Small intestine (tissue), 7 donors: Measurements from ENCODE around the gene CCS. TPM values are rescaled to one million over a fixed set of nuclear protein-coding genes. Genes with fewer than 3 reads are reported as not detected.

Experiments used
- DNase-seq, 2 donors: peaks; one replicate each; pipeline versions ENCODE4 v3.0.0 to v3.0.0-alpha.2; 2013
- FAIRE-seq: peaks from 2 replicates; lab custom pipeline; 2012; peaks lifted over from hg19 to GRCh38; lab: Jason Lieb, UNC
- H3K27ac ChIP-seq, 3 donors: one replicate each; pipeline ENCODE4 v1.5.1; 2013; ENCODE audit warnings: low read length in 2 of 3, mild to moderate bottlenecking in 2 of 3, control low read depth in 1 of 3, inconsistent platforms in 1 of 3, low read depth in 1 of 3, moderate library complexity in 1 of 3
- H3K27me3 ChIP-seq, 3 donors: one replicate each; pipeline ENCODE4 v1.6.1; 2013; ENCODE audit warnings: low read length in 3 of 3, inconsistent platforms in 1 of 3; ENCODE audit not compliant: control insufficient read depth in 3 of 3, insufficient read depth in 3 of 3
- H3K36me3 ChIP-seq, 3 donors: one replicate each; pipeline ENCODE4 v1.6.1; 2013; ENCODE audit warnings: low read length in 3 of 3, inconsistent platforms in 1 of 3, low read depth in 1 of 3, mild to moderate bottlenecking in 1 of 3, moderate library complexity in 1 of 3; ENCODE audit not compliant: control insufficient read depth in 3 of 3, insufficient read depth in 2 of 3
- H3K4me1 ChIP-seq, 3 donors: one replicate each; pipeline ENCODE4 v1.6.1; 2013; ENCODE audit warnings: low read length in 2 of 3, inconsistent platforms in 1 of 3, low read depth in 1 of 3, mild to moderate bottlenecking in 1 of 3, moderate library complexity in 1 of 3; ENCODE audit not compliant: control insufficient read depth in 3 of 3, insufficient read depth in 2 of 3
- H3K4me3 ChIP-seq, 3 donors: one replicate each; pipeline ENCODE4 v1.5.1; 2013; ENCODE audit warnings: low read length in 3 of 3, control low read depth in 1 of 3, inconsistent platforms in 1 of 3, low read depth in 1 of 3, mild to moderate bottlenecking in 1 of 3, moderate library complexity in 1 of 3
- H3K9me3 ChIP-seq, 2 donors: one replicate each; pipeline ENCODE4 v1.6.1; 2013; ENCODE audit warnings: low read depth in 1 of 2, low read length in 1 of 2; ENCODE audit not compliant: control insufficient read depth in 2 of 2, insufficient read depth in 1 of 2
- WGBS, 3 donors: extraction: QIAGEN DNeasy Blood & Tissue Kit; methylation state at CpG; one replicate each; pipeline ENCODE4 v1.1.7; 2013; 5-methylcytosine and 5-hydroxymethylcytosine counted together
- polyA plus RNA-seq, 4 donors: library from polyadenylated mRNA; stranded (reverse) in 3 of 4; unstranded in 1 of 4; fragments of 200-250 nt in 3 of 4; fragments of 120-200 nt in 1 of 4; gene quantifications; one replicate each; pipeline versions ENCODE4 v1.2.1 to v1.2.3, GENCODE V29; 2013
- donor health status: healthy with polysubstance abuse.
- donor health status: control.
- donor health status: control.
- donor health status: Bipolar disorder and iron deficiency.
- donor health status: healthy.

The CCS gene
- polyA plus RNA-seq, 4 donors = 35.0 to 100.0 (median 66.6) TPM

DNA sequence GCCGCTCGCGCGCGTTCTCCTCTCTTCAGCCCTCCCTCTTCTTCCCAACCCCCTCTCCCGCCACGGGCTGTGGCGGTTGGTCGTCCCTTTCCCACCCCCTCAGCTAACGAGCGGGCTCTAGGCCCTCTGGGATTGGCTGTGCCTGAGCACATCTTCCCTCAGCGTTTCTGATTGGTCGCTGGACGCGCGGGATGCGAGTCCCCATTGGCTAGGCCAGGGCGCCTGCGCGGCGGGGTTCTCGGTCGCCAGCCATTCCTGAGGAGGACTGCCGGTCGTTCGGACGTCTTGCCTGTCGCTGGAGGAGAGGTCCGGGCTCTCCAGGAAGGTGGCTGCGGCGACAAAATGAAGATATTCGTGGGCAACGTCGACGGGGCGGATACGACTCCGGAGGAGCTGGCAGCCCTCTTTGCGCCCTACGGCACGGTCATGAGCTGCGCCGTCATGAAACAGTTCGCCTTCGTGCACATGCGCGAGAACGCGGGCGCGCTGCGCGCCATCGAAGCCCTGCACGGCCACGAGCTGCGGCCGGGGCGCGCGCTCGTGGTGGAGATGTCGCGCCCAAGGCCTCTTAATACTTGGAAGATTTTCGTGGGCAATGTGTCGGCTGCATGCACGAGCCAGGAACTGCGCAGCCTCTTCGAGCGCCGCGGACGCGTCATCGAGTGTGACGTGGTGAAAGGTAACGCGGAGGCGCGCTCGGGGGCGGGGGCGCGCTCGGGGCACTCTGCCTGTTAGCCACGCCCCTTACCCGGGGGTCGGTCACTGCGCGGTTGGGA, 23.6 kb downstream of the CCS start, which contains the start of gene RBM14:
Gene RBM14 (plus strand): TSS at position 252 of the 776 bp plus-strand sequence. CDS start 91 bp downstream, at position 343.
- Histone ChIP-seq H3K27me3 (no peaks in the 10 kb centered on the region), H3K4me3 (peak within 1 kb of the TSS; percentile 81 to 92 (median 87)), H3K9me3 (no peaks in the 10 kb centered on the region), H3K4me1 (peaks cover 0 to 13% (median 3%) of the 10 kb centered on the region in 3 donors), H3K36me3 (peaks cover 0 to 15% (median 0%) of the 10 kb centered on the region in 3 donors), H3K27ac (peak within 1 kb of the TSS; percentile 90 to 99 (median 98))
- FAIRE-seq (no peak), DNase-seq (peak; percentile 100)
- 0 to 1% (median 0%) methylated on average over 90 of the region's 90 CpGs for WGBS, 3 donors

DNA sequence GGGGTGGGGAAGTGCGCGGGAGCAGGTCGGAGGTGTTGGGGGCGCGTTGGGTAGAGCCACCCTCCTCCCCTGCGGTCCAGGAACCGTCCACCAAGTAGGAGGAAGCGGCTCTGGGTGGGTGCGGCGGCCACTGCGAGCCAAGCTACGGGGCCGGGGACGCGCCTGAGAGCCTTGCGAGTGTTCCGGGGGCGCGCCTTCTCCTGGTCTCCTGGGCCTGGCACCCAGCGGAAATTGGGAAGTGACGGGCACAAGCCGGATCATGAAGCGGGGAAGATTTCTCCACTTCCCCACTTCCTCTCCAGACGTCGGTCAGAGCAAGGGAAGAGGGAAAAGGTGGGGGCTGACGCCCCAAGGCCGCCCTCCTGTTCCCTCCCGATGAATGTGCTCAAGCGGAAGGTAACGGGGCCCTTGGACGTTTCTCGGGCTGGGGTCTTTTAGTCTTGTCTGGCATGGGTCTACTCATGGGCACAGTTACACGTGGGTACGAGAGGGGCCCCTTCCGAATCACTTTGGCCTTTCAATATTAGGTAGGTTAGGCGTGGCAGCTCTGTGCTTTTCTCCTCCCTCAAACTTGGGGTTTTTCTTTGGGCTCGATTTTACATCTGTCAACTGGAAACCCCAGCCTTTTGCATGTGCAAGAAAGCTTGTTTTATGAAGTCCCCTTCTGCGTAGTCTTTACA, 24.3 kb downstream of the CCS start:
- no peaks in the 10 kb centered on the region for H3K27me3 ChIP-seq
- no peaks in the 10 kb centered on the region for H3K9me3 ChIP-seq
- 0 to 1% (median 1%) methylated on average over 33 to 38 of the region's 38 CpGs for WGBS, 3 donors
- peaks cover 0 to 13% (median 3%) of the 10 kb centered on the region in 3 donors for H3K4me1 ChIP-seq
- H3K27ac ChIP-seq = peak overlapping the region; percentile 90 to 99 (median 98)
- FAIRE-seq = no peak
- DNase-seq = no peak
- H3K36me3 ChIP-seq = peaks cover 0 to 19% (median 0%) of the 10 kb centered on the region in 3 donors
- peak overlapping the region; percentile 81 to 92 (median 87) for H3K4me3 ChIP-seq

DNA sequence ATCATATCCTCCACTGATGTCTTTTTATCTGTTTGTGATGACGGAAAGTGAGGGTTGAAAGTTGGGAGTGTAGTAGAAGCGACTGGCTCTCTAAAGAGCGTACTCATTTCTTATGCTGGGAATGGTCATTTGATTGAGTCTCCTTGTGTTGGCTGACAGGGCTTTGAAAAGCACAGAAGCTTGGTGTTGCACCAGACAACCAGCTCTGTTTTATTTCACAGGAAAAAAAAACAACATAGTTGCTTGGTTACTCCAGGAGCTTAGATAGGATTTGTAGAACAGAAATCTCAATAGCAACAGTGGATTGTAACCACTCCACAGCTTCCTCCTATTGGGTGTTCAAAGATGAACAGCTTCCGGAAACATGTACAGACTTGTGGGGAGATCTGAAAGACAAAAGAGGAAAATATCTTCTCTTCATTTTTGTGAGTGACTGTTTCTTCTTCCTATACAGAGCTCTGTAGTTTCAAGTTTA, 26.1 kb downstream of the CCS start:
- Histone ChIP-seq H3K4me1 (peaks cover 0 to 13% (median 9%) of the 10 kb centered on the region in 3 donors), H3K27ac (peak overlapping the region; percentile 48 to 99 (median 51)), H3K9me3 (no peaks in the 10 kb centered on the region), H3K4me3 (peak overlapping the region in 2 of 3 donors; percentile 81 to 87), H3K27me3 (no peaks in the 10 kb centered on the region), H3K36me3 (peaks cover 0 to 24% (median under 1%) of the 10 kb centered on the region in 3 donors)
- no peak for FAIRE-seq
- DNase-seq = peak; percentile 46 to 49
- 13 to 23% (median 16%) methylated on average over 4 of the region's 4 CpGs for WGBS, 3 donors

DNA sequence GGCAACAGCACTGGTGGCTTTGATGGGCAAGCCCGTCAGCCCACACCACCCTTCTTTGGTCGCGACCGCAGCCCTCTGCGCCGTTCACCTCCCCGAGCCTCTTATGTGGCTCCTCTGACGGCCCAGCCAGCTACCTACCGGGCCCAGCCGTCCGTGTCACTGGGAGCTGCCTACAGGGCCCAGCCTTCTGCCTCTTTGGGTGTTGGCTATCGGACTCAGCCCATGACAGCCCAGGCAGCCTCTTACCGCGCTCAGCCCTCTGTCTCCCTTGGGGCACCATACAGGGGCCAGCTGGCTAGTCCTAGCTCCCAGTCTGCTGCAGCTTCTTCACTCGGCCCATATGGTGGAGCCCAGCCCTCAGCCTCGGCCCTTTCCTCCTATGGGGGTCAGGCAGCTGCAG, 31.5 kb downstream of the CCS start:
- Histone ChIP-seq H3K4me1 (peaks cover 0 to 9% (median 0%) of the 10 kb centered on the region in 3 donors), H3K4me3 (no peak overlapping the region), H3K27me3 (no peaks in the 10 kb centered on the region), H3K36me3 (peaks cover 22 to 65% (median 30%) of the 10 kb centered on the region in 3 donors), H3K9me3 (no peaks in the 10 kb centered on the region), H3K27ac (no peak overlapping the region)
- DNase-seq = no peak
- WGBS, 3 donors = 82 to 86% (median 84%) methylated on average over 16 of the region's 16 CpGs
- no peak for FAIRE-seq

DNA sequence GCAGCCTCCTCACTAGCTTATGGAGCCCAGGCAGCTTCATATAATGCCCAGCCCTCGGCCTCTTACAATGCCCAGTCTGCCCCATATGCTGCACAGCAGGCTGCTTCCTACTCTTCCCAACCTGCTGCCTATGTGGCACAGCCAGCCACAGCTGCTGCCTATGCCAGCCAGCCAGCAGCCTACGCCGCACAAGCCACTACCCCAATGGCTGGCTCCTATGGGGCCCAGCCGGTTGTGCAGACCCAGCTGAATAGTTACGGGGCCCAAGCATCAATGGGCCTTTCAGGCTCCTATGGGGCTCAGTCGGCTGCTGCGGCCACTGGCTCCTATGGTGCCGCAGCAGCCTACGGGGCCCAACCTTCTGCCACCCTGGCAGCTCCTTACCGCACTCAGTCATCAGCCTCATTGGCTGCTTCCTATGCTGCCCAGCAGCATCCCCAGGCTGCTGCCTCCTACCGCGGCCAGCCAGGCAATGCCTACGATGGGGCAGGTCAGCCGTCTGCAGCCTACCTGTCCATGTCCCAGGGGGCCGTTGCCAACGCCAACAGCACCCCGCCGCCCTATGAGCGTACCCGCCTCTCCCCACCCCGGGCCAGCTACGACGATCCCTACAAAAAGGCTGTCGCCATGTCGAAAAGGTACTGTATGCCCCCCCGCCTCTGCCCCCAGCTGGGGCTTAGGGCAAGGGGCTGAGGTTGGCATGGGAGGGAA, 32.2 kb downstream of the CCS start:
- Histone ChIP-seq H3K4me3 (no peak overlapping the region), H3K36me3 (peaks cover 22 to 72% (median 33%) of the 10 kb centered on the region in 3 donors), H3K4me1 (peaks cover 0 to 9% (median 0%) of the 10 kb centered on the region in 3 donors), H3K27me3 (no peaks in the 10 kb centered on the region), H3K9me3 (no peaks in the 10 kb centered on the region), H3K27ac (no peak overlapping the region)
- WGBS, 3 donors = 94 to 97% (median 95%) methylated on average over 21 to 26 of the region's 26 CpGs
- FAIRE-seq = no peak
- no peak for DNase-seq

DNA sequence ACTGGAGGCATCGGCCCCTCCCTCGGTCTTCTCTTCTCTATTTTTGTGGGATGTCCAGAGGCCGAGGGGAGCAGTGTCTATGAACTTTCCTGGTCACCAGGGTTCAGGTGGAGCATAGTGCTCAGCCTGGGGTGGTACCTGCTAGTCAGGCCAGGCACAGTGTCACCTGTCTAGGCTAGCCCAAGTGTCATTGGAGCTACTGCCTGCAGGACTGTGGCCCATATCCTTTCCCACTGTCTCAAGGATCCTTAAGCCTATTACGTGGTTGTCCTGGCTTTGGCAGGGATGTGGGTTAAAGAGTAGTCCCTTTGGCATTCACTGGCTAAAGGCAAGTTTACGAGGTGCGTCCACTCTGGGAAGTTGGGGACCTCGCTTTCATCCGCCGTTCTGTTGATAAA, 32.8 kb downstream of the CCS start:
- DNase-seq (no peak), FAIRE-seq (no peak)
- 89 to 91% (median 90%) methylated on average over 9 of the region's 9 CpGs for WGBS, 3 donors
- no peaks in the 10 kb centered on the region for H3K27me3 ChIP-seq
- no peak overlapping the region for H3K4me3 ChIP-seq
- H3K27ac ChIP-seq = no peak overlapping the region
- H3K4me1 ChIP-seq = peaks cover 0 to 6% (median 0%) of the 10 kb centered on the region in 3 donors
- H3K36me3 ChIP-seq = peaks cover 22 to 72% (median 33%) of the 10 kb centered on the region in 3 donors
- no peaks in the 10 kb centered on the region for H3K9me3 ChIP-seq

DNA sequence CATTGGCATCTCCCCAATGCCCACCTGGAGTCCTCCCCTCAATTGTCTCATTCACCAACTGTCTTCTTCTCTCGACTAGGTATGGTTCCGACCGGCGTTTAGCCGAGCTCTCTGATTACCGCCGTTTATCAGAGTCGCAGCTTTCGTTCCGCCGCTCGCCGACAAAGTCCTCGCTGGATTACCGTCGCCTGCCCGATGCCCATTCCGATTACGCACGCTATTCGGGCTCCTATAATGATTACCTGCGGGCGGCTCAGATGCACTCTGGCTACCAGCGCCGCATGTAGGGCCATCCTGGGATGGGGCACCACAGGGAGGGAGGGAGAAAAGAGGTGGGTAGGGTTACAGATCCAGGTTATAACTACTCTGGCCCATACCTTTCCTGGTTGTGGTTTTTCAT, 33.4 kb downstream of the CCS start:
- Histone ChIP-seq H3K4me1 (peaks cover 0 to 6% (median 0%) of the 10 kb centered on the region in 3 donors), H3K27me3 (no peaks in the 10 kb centered on the region), H3K9me3 (no peaks in the 10 kb centered on the region), H3K4me3 (no peak overlapping the region), H3K36me3 (peaks cover 22 to 71% (median 33%) of the 10 kb centered on the region in 3 donors), H3K27ac (no peak overlapping the region)
- FAIRE-seq = no peak
- DNase-seq = no peak
- 93 to 96% (median 95%) methylated on average over 25 of the region's 25 CpGs for WGBS, 3 donors

DNA sequence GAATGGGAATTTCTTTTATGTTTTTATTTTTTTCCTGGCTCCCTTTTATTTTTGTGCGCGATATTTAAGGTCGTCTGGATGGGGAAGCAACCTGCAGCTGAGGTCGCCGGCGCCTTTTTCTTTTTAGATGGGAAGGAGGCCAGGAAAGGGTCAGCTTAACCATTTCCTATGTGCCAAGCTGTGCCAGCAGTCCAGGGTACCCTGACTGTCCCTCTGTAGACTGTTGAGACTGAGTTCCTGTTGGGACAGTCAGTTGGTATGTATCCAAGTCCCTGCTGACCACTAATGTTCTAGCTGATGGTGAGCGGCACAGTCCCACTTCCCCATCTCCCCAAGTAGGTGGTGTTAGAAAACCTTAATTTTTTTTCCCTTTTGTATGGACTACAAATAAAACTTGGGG, 33.9 kb downstream of the CCS start:
- FAIRE-seq (no peak), DNase-seq (no peak)
- Histone ChIP-seq H3K27ac (no peak overlapping the region), H3K36me3 (peaks cover 22 to 73% (median 33%) of the 10 kb centered on the region in 3 donors), H3K4me3 (no peak overlapping the region), H3K4me1 (peaks cover 0 to 6% (median 0%) of the 10 kb centered on the region in 3 donors), H3K27me3 (no peaks in the 10 kb centered on the region), H3K9me3 (no peaks in the 10 kb centered on the region)
- 85 to 93% (median 92%) methylated on average over 7 of the region's 7 CpGs for WGBS, 3 donors
